Peyer's patch (tissue), 4 donors: ENCODE measurements around the gene KRTAP5-3.

Source experiments
- POLR2A ChIP-seq, 2 donors: fragments of 450-650 bp; IDR thresholded peaks; one replicate each; pipeline ENCODE4 v1.5.1; 2017; ENCODE audit warnings: antibody characterized with exemption in 2 of 2, mild to moderate bottlenecking in 2 of 2, moderate library complexity in 2 of 2
- TF ChIP-seq, protein P1 (sequence below), 6 experiments: fragments of 450-650 bp in 4 of 6; fragments of 200-600 bp in 2 of 6; sonication (generic) in 1 of 6; IDR thresholded peaks; one replicate each; pipeline ENCODE4 v1.5.1; 2017 to 2019; ENCODE audit warnings: antibody characterized with exemption in 6 of 6, mild to moderate bottlenecking in 3 of 6, moderate library complexity in 1 of 6

DNA sequence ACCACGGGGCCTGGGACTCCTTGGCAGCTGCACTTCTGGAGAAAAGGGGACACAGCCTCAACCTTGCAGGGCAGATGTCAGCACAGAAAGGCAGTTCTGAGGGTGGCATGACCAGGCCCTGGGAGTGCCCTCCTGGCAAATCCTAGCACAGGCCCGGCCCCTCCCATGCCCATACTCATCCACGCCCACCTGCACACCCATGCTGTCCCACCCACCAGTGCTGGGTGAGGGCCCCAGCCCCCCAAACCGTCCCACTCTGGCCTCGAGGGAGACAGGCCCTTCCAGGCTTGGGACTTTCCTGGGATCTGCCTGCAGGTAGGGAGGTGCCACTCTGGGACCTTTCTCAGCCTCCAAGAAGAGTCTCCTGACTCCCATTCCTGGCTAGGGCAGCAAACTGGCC, 46.3 kb downstream of the KRTAP5-3 start:
- TF ChIP-seq, protein P1, sequence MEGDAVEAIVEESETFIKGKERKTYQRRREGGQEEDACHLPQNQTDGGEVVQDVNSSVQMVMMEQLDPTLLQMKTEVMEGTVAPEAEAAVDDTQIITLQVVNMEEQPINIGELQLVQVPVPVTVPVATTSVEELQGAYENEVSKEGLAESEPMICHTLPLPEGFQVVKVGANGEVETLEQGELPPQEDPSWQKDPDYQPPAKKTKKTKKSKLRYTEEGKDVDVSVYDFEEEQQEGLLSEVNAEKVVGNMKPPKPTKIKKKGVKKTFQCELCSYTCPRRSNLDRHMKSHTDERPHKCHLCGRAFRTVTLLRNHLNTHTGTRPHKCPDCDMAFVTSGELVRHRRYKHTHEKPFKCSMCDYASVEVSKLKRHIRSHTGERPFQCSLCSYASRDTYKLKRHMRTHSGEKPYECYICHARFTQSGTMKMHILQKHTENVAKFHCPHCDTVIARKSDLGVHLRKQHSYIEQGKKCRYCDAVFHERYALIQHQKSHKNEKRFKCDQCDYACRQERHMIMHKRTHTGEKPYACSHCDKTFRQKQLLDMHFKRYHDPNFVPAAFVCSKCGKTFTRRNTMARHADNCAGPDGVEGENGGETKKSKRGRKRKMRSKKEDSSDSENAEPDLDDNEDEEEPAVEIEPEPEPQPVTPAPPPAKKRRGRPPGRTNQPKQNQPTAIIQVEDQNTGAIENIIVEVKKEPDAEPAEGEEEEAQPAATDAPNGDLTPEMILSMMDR (IDR thresholded peaks at IDR 0.05): no peak
- TF ChIP-seq POLR2A (IDR thresholded peaks at IDR 0.05): no peak
